H1 (cell line): ENCODE results near the gene LITAF. TPM values are rescaled to one million over a fixed set of nuclear protein-coding genes. Genes with fewer than 3 reads are reported as not detected.
A peak's percentile ranks its signal among the peaks of the same experiment; 100 is the strongest.

Source experiments
- CTCF ChIA-PET: fragments of 300-600 bp; sonication (Branson Sonifier 250); formaldehyde crosslinking; loops from one replicate; lab custom pipeline; 2021; ENCODE audit not compliant: partially characterized antibody; lab: Charles Lee
- POLR2A ChIA-PET: fragments of 300-600 bp; sonication (Branson Sonifier 250); formaldehyde crosslinking; loops from one replicate; lab custom pipeline; 2021; ENCODE audit warnings: inconsistent platforms; ENCODE audit not compliant: partially characterized antibody; lab: Charles Lee
- DNase-seq, 2 experiments: peaks; one replicate each; pipeline versions ENCODE4 v3.0.0 to v3.0.0-alpha.2; 2010 to 2022; ENCODE audit warnings: low spot score in 2 of 2, low read depth in 1 of 2, mixed read lengths in 1 of 2
- FAIRE-seq: peaks from 2 replicates; lab custom pipeline; 2011; peaks lifted over from hg19 to GRCh38; lab: Jason Lieb, UNC
- H2AFZ ChIP-seq: 2 replicates; pipeline ENCODE4 v1.8.1; 2012; ENCODE audit warnings: low read length, inconsistent platforms
- H2AK5ac ChIP-seq: 2 replicates; pipeline ENCODE4 v1.6.1; 2013; ENCODE audit warnings: low read depth, low read length
- H2BK120ac ChIP-seq: replicated peaks from 2 replicates; pipeline ENCODE3; 2013; ENCODE audit warnings: low read depth, low read length, inconsistent platforms
- H2BK12ac ChIP-seq: 2 replicates; pipeline ENCODE4 v1.6.1; 2013; ENCODE audit warnings: low read depth, low read length
- H2BK15ac ChIP-seq: 2 replicates; pipeline ENCODE4 v1.6.1; 2013; ENCODE audit warnings: low read length
- H2BK20ac ChIP-seq: 2 replicates; pipeline ENCODE4 v1.6.1; 2013; ENCODE audit warnings: low read length
- H2BK5ac ChIP-seq: 2 replicates; pipeline ENCODE4 v1.6.1; 2013; ENCODE audit warnings: low read depth, low read length
- H3K14ac ChIP-seq: 2 replicates; pipeline ENCODE4 v1.6.1; 2013; ENCODE audit warnings: inconsistent platforms; ENCODE audit not compliant: insufficient read length
- H3K18ac ChIP-seq: 2 replicates; pipeline ENCODE4 v1.6.1; 2013; ENCODE audit warnings: low read length; ENCODE audit errors: extremely low read depth
- H3K23ac ChIP-seq: 2 replicates; pipeline ENCODE4 v1.6.1; 2013; ENCODE audit warnings: inconsistent platforms; ENCODE audit not compliant: insufficient read length
- H3K23me2 ChIP-seq: 2 replicates; pipeline ENCODE4 v1.6.1; 2013; ENCODE audit warnings: low read depth, low read length
- H3K27ac ChIP-seq: 2 replicates; pipeline ENCODE4 v1.6.1; 2011; ENCODE audit warnings: low read depth, low read length, inconsistent platforms
- H3K27me3 ChIP-seq, 4 experiments: replicated peaks in 1 of 4; 1 replicate in 1 of 4; 2 replicates in 3 of 4; pipeline versions ENCODE4 v1.6.1 to v1.8.1; 2011 to 2013; ENCODE audit warnings: low read length in 3 of 4, mild to moderate bottlenecking in 3 of 4, inconsistent platforms in 2 of 4, mixed read lengths in 2 of 4, moderate library complexity in 1 of 4; ENCODE audit not compliant: control insufficient read depth in 3 of 4, insufficient read depth in 3 of 4; ENCODE audit errors: extremely low read depth in 1 of 4
- H3K36me3 ChIP-seq, 4 experiments: 2 replicates each; pipeline versions ENCODE4 v1.6.1 to v1.8.1; 2011 to 2013; ENCODE audit warnings: mild to moderate bottlenecking in 4 of 4, low read length in 3 of 4, moderate library complexity in 2 of 4, control low read depth in 1 of 4, inconsistent platforms in 1 of 4; ENCODE audit not compliant: insufficient read depth in 4 of 4, control insufficient read depth in 2 of 4
- H3K4ac ChIP-seq: replicated peaks from 2 replicates; pipeline ENCODE3; 2013; ENCODE audit warnings: low read length, low read depth, mixed read lengths, inconsistent platforms; ENCODE audit not compliant: insufficient read length
- H3K4me1 ChIP-seq, 4 experiments: replicated peaks in 1 of 4; 1 replicate in 1 of 4; 2 replicates in 3 of 4; pipeline versions ENCODE4 v1.6.1 to v1.8.1; 2011 to 2013; ENCODE audit warnings: low read length in 3 of 4, inconsistent platforms in 2 of 4, mixed read lengths in 1 of 4; ENCODE audit not compliant: insufficient read depth in 4 of 4, control insufficient read depth in 3 of 4
- H3K4me2 ChIP-seq, 2 experiments: 2 replicates each; pipeline versions ENCODE4 v1.6.1 to v1.8.1; 2011 to 2013; ENCODE audit warnings: low read depth in 2 of 2, low read length in 2 of 2, control low read depth in 1 of 2, inconsistent platforms in 1 of 2, mild to moderate bottlenecking in 1 of 2; ENCODE audit not compliant: insufficient read depth in 1 of 2
- H3K4me3 ChIP-seq, 4 experiments: fragments of 200-600, 300-600 bp in 1 of 4; sonication (generic), shearing (Covaris generic), sonication (Bioruptor Twin) in 1 of 4; 2 replicates each; pipeline versions ENCODE4 v1.5.1 to v1.8.1; 2011 to 2016; ENCODE audit warnings: low read length in 4 of 4, low read depth in 3 of 4, control low read depth in 2 of 4, inconsistent platforms in 2 of 4, mild to moderate bottlenecking in 2 of 4, mixed read lengths in 1 of 4, moderate library complexity in 1 of 4; ENCODE audit not compliant: insufficient read depth in 2 of 4; ENCODE audit errors: extremely low read depth in 1 of 4
- H3K56ac ChIP-seq: replicated peaks from 2 replicates; pipeline ENCODE3; 2013; ENCODE audit warnings: low read depth, mild to moderate bottlenecking, mixed read lengths, low read length, inconsistent platforms; ENCODE audit not compliant: insufficient read length
- H3K79me1 ChIP-seq: 2 replicates; pipeline ENCODE4 v1.6.1; 2013; ENCODE audit warnings: low read depth, low read length, control low read depth
- H3K79me2 ChIP-seq, 2 experiments: 2 replicates each; pipeline versions ENCODE4 v1.6.1 to v1.8.1; 2012 to 2013; ENCODE audit warnings: low read length in 2 of 2, mild to moderate bottlenecking in 2 of 2, inconsistent platforms in 1 of 2; ENCODE audit not compliant: insufficient read depth in 2 of 2, control insufficient read depth in 1 of 2
- H3K9ac ChIP-seq, 4 experiments: replicated peaks in 1 of 4; 1 replicate in 1 of 4; 2 replicates in 3 of 4; pipeline versions ENCODE4 v1.6.1 to v1.8.1; 2011 to 2013; ENCODE audit warnings: low read depth in 3 of 4, low read length in 3 of 4, control low read depth in 2 of 4, mild to moderate bottlenecking in 2 of 4, moderate library complexity in 2 of 4, inconsistent platforms in 1 of 4; ENCODE audit errors: extremely low read depth in 1 of 4
- H3K9me3 ChIP-seq, 2 experiments: 2 replicates each; pipeline versions ENCODE4 v1.6.1 to v1.8.1; 2012 to 2013; ENCODE audit warnings: mild to moderate bottlenecking in 2 of 2, moderate library complexity in 2 of 2, control low read depth in 1 of 2, inconsistent platforms in 1 of 2, low read depth in 1 of 2, low read length in 1 of 2, mixed read lengths in 1 of 2; ENCODE audit not compliant: insufficient read depth in 2 of 2
- H4K20me1 ChIP-seq, 2 experiments: replicated peaks in 1 of 2; 2 replicates each; pipeline versions ENCODE3 to v1.8.1; 2011 to 2013; ENCODE audit warnings: inconsistent platforms in 2 of 2, low read length in 2 of 2, mild to moderate bottlenecking in 1 of 2; ENCODE audit not compliant: insufficient read depth in 2 of 2, control insufficient read depth in 1 of 2
- H4K5ac ChIP-seq: 2 replicates; pipeline ENCODE4 v1.6.1; 2013; ENCODE audit warnings: low read length, low read depth, mixed read lengths, inconsistent platforms; ENCODE audit not compliant: insufficient read length
- H4K8ac ChIP-seq: 2 replicates; pipeline ENCODE4 v1.8.0; 2013; ENCODE audit warnings: mild to moderate bottlenecking, moderate library complexity, low read length, inconsistent platforms; ENCODE audit not compliant: insufficient read depth; ENCODE audit errors: extremely low read depth
- H4K91ac ChIP-seq: replicated peaks from 2 replicates; pipeline ENCODE3; 2013; ENCODE audit warnings: low read length, mixed read lengths, inconsistent platforms; ENCODE audit not compliant: insufficient read length
- CBX5 ChIP-seq: fragments of 300-800, 300-1000 bp; sonication (generic); IDR thresholded peaks from 2 replicates; pipeline ENCODE4 v1.7.1; 2016; ENCODE audit warnings: antibody characterized with exemption, low read length, low read depth
- CBX8 ChIP-seq: fragments of 300-800, 300-1000 bp; sonication (generic); IDR thresholded peaks from 2 replicates; pipeline ENCODE4 v1.7.1; 2016; ENCODE audit warnings: low read depth, low read length, borderline replicate concordance
- CEBPB ChIP-seq: IDR thresholded peaks from 2 replicates; pipeline ENCODE4 v1.6.1; 2012; ENCODE audit warnings: low read depth, low read length
- GABPA ChIP-seq: IDR thresholded peaks from 2 replicates; pipeline ENCODE4 v1.6.1; 2011; ENCODE audit warnings: mild to moderate bottlenecking, low read length, moderate library complexity, borderline replicate concordance; ENCODE audit not compliant: insufficient read depth
- GTF2F1 ChIP-seq: IDR thresholded peaks from 2 replicates; pipeline ENCODE4 v1.6.1; 2012; ENCODE audit warnings: low read depth, low read length, improper control_type of control experiment, borderline replicate concordance
- MAFK ChIP-seq: IDR thresholded peaks from 2 replicates; pipeline ENCODE4 v1.6.1; 2012; ENCODE audit warnings: low read depth, mild to moderate bottlenecking, improper control_type of control experiment, low read length
- RXRA ChIP-seq: IDR thresholded peaks from 2 replicates; pipeline ENCODE4 v1.6.1; 2011; ENCODE audit warnings: low read depth, mild to moderate bottlenecking, low read length, moderate library complexity; ENCODE audit not compliant: insufficient read depth
- SAP30 ChIP-seq: fragments of 300-600 bp; sonication (generic); IDR thresholded peaks from 2 replicates; pipeline ENCODE4 v1.7.1; 2012; ENCODE audit warnings: low read length, moderate library complexity, mild to moderate bottlenecking, inconsistent platforms; ENCODE audit not compliant: insufficient read depth, insufficient replicate concordance
- SIX5 ChIP-seq: IDR thresholded peaks from 2 replicates; pipeline ENCODE4 v1.6.1; 2011; ENCODE audit warnings: mild to moderate bottlenecking, low read depth, low read length
- SRF ChIP-seq: IDR thresholded peaks from 2 replicates; pipeline ENCODE4 v1.6.1; 2011; ENCODE audit warnings: mild to moderate bottlenecking, low read depth, low read length, moderate library complexity
- TAF7 ChIP-seq: optimal IDR thresholded peaks from 2 replicates; pipeline ENCODE3; 2011; ENCODE audit warnings: low read depth, mild to moderate bottlenecking, inconsistent platforms, low read length, moderate library complexity, borderline replicate concordance
- WGBS, 2 experiments: shearing (Covaris generic) in 1 of 2; methylation state at CpG; one replicate each; pipeline versions ENCODE4 v1.1.6 to v1.1.7; 2013 to 2015; ENCODE audit warnings: low lambda C conversion rate in 2 of 2, mixed read lengths in 2 of 2, inconsistent platforms in 1 of 2, low coverage in 1 of 2, missing lambda C conversion rate in 1 of 2; ENCODE audit not compliant: insufficient replicate concordance in 2 of 2, insufficient coverage in 1 of 2, insufficient read length in 1 of 2; ENCODE audit errors: extremely low coverage in 1 of 2, missing lambda C conversion rate in 1 of 2; 5-methylcytosine and 5-hydroxymethylcytosine counted together
- polyA plus RNA-seq, 7 experiments: library from polyadenylated mRNA; depleted of rRNA in 3 of 7; stranded (reverse) in 5 of 7; unstranded in 2 of 7; fragments of >200 nt in 5 of 7; fragments of 200-250 nt in 2 of 7; gene quantifications; 1 replicate in 5 of 7; 2 replicates in 1 of 7; 4 replicates in 1 of 7; pipeline versions ENCODE4 v1.2.1 to v1.2.3, GENCODE V29; 2011 to 2013; ENCODE audit warnings: missing spikeins in 2 of 7, mixed read lengths in 2 of 7
- total RNA-seq: library from RNA; stranded (reverse); fragmentation: NEBNext Ultra II Directional; extraction: Animal tissue kit (Norgen Biotek cat#: 25700); gene quantifications from 2 replicates; pipeline ENCODE4 v1.2.1, GENCODE V29; 2021
- TF ChIP-seq, protein P1 (sequence below): IDR thresholded peaks from 2 replicates; pipeline ENCODE4 v1.6.1; 2011; ENCODE audit warnings: low read depth, mild to moderate bottlenecking, low read length; ENCODE audit not compliant: insufficient read depth

Gene LITAF
- total and polyA plus RNA-seq, 2 of the 8 experiments (the other 6 are each of a cell fraction or from before 2014, with no cell fraction given), result 165 to 205 TPM

DNA sequence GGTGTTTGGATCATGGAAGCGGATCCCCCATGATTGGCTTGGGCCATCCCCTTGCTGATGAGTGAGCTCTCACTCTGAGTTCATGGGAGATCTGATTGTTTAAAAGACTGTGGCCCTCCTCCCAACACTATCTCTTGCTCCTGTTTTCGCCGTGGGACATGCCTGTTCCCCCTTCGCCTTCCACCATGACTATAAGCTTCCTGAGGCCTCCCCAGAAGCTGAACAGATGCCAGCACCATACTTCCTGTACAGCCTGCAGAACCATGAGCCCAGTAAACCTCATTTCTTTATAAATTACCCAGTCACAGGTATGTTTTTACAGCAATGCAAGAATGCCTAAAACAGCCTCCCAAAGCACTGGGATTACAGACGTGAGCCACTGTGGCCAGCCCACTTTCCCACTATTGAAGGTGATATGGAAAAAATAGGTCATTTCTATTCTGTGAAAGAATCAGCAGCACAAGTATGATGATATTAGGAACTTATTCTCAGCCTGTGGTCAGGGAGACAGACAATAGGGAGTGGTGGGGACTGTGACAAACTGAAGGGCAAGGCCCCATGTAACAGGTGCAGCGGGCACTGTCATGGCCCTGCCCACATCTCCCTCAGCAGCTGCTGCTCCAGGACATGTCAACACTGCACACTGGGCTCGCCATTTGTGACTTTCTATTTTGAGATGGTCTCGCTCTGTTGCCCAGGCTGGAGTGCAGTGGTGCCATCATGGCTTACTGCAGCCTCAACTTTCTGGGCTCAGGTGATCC is 33.7 kb upstream of the LITAF start:
- Histone ChIP-seq H2BK5ac (no peak overlapping the region), H4K91ac (peak overlapping the region; percentile 22), H4K8ac (no peak overlapping the region), H2AK5ac (no peak overlapping the region), H3K27me3 (no peaks in the 10 kb centered on the region), H2BK15ac (no peak overlapping the region), H2AFZ (no peak overlapping the region), H3K9ac (no peak overlapping the region), H2BK120ac (no peak overlapping the region), H3K14ac (no peak overlapping the region), H3K79me1 (no peaks in the 10 kb centered on the region), H4K20me1 (no peaks in the 10 kb centered on the region), H3K4ac (no peak overlapping the region), H3K4me2 (no peak overlapping the region), H3K9me3 (no peaks in the 10 kb centered on the region), H3K56ac (no peak overlapping the region), H2BK20ac (no peak overlapping the region), H3K18ac (no peak overlapping the region), H3K27ac (no peak overlapping the region), H3K4me1 (peaks cover 0 to 8% (median 2%) of the 10 kb centered on the region in 4 experiments; a peak in 3 of 7 replicates), H3K79me2 (no peaks in the 10 kb centered on the region), H3K23me2 (no peaks in the 10 kb centered on the region), H3K4me3 (no peak overlapping the region), H2BK12ac (no peak overlapping the region), H3K36me3 (no peaks in the 10 kb centered on the region), H4K5ac (no peak overlapping the region), H3K23ac (no peak overlapping the region)
- FAIRE-seq (no peak), DNase-seq (no peak)
- 94% methylated on average over 8 of the region's 8 CpGs; no CpG with 5 or more reads in 1 of the 2 experiments for WGBS, 2 experiments
- ChIA-PET POLR2A (no interaction called here), CTCF (interaction anchor here (0.7 to 3.0 kb wide), 3 partner anchors 21 to 93 kb away, joined by 3 to 15 read pairs (median 3); a partner anchor contains a TSS)
- TF ChIP-seq SRF (no peak), CBX5 (no peak), TAF7 (no peak), SAP30 (no peak), CEBPB (no peak), SIX5 (no peak), GABPA (no peak), CBX8 (no peak), RXRA (no peak), MAFK (no peak), GTF2F1 (no peak)
- TF ChIP-seq, protein P1, sequence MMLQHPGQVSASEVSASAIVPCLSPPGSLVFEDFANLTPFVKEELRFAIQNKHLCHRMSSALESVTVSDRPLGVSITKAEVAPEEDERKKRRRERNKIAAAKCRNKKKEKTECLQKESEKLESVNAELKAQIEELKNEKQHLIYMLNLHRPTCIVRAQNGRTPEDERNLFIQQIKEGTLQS, result no peak
